Tibial nerve (tissue), 4 donors: ENCODE measurements around the gene FLYWCH1. TPM values are rescaled to one million over a fixed set of nuclear protein-coding genes. Genes with fewer than 3 reads are reported as not detected.

Experiments
- DNase-seq, 2 donors: peaks; one replicate each; pipeline ENCODE4 v3.0.0-alpha.2; 2019; ENCODE audit warnings: low spot score in 2 of 2
- H3K27ac ChIP-seq, 4 donors: fragments of 200-600 bp; sonication (generic) in 3 of 4; one replicate each; pipeline ENCODE4 v1.5.1; 2017 to 2019; ENCODE audit warnings: mild to moderate bottlenecking in 1 of 4
- H3K27me3 ChIP-seq, 2 donors: fragments of 200-600 bp; sonication (generic) in 1 of 2; one replicate each; pipeline versions ENCODE4 v1.5.1 to v1.6.0; 2017 to 2019
- H3K36me3 ChIP-seq, 3 donors: fragments of 200-600 bp; sonication (generic); one replicate each; pipeline ENCODE4 v1.5.1; 2018 to 2019
- H3K4me1 ChIP-seq, 4 donors: fragments of 200-600 bp; sonication (generic) in 3 of 4; one replicate each; pipeline ENCODE4 v1.5.1; 2017 to 2019
- H3K4me3 ChIP-seq, 4 donors: fragments of 200-600 bp; sonication (generic) in 3 of 4; one replicate each; pipeline ENCODE4 v1.5.1; 2017 to 2019; ENCODE audit warnings: mild to moderate bottlenecking in 1 of 4, moderate library complexity in 1 of 4
- H3K9me3 ChIP-seq, 4 donors: fragments of 200-600 bp; sonication (generic) in 3 of 4; one replicate each; pipeline ENCODE4 v1.5.1; 2017 to 2019
- EP300 ChIP-seq, 2 donors: sonication (generic); formaldehyde crosslinking; IDR thresholded peaks; one replicate each; pipeline ENCODE4 v1.6.1; 2017; ENCODE audit warnings: antibody characterized with exemption in 2 of 2, mild to moderate bottlenecking in 1 of 2
- POLR2A ChIP-seq, 2 donors: fragments of 450-650 bp; IDR thresholded peaks; one replicate each; pipeline ENCODE4 v1.6.1; 2017; ENCODE audit warnings: antibody characterized with exemption in 2 of 2, mild to moderate bottlenecking in 2 of 2, moderate library complexity in 2 of 2
- WGBS, 2 donors: methylation state at CpG; one replicate each; pipeline ENCODE4 v1.1.5; 2018; 5-methylcytosine and 5-hydroxymethylcytosine counted together
- total RNA-seq, 4 donors: library from RNA; depleted of rRNA; stranded (reverse); fragments of >200 nt; gene quantifications; one replicate each; pipeline ENCODE4 v1.1.0, GENCODE V29; 2016
- TF ChIP-seq, protein P1 (sequence below), 5 experiments: fragments of 200-600 bp in 3 of 5; fragments of 450-650 bp in 2 of 5; sonication (generic) in 3 of 5; IDR thresholded peaks; one replicate each; pipeline ENCODE4 v1.5.1; 2016 to 2019; ENCODE audit warnings: antibody characterized with exemption in 5 of 5, mild to moderate bottlenecking in 3 of 5, moderate library complexity in 2 of 5

Gene FLYWCH1
- total RNA-seq, 4 donors from 2014 or later, result 65.1 to 74.9 (median 68.7) TPM

DNA sequence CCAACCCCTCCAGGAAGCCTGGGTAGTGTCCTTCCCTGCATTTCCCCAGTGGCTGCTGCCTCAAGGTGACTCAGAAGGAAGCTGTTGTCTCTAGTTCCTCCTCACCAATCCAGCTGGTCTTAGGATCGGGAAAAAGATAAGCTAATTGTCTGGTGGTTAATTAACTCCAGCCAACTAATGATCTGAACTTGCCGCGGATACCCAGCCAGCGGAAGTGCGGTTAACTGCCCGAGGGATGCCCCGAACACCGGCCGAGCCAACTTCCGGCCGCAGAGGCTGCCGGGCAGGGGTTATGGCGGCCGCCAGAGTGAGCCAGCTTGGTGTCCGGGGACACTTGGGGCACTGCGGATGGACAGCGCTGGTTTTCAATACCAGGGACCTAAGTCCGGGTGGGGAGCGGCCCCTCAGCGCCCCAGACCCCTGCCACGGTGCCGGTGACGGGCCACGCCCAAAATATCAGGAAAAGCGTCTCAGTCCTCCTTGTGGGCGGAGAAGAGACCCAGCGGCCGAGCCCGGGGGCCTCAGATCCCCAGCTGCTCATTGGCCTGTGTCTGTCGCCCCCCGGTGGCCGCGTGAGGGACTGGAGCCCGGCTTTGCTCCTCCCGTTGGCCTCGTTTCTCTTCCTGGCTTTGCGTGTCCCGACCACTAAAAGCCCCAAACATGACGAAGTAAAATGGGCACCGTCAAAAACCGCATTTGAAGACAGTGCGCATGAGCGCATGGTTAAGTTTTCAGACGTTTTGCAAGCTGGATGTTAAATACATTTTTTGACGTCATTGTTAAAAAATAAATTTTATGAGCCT, 43.5 kb upstream of the FLYWCH1 start:
- DNase-seq, result peak; percentile 92 to 97
- Histone ChIP-seq H3K27ac (peak overlapping the region; percentile 65 to 96 (median 83)), H3K9me3 (no peaks in the 10 kb centered on the region), H3K4me3 (peak overlapping the region; percentile 56 to 83 (median 60)), H3K36me3 (no peaks in the 10 kb centered on the region), H3K27me3 (peaks cover 0 to 7% of the 10 kb centered on the region in 2 donors), H3K4me1 (peaks cover 0 to 17% (median 3%) of the 10 kb centered on the region in 4 donors)
- WGBS, 2 donors, result 1% methylated on average over 34 to 42 of the region's 45 CpGs
- TF ChIP-seq POLR2A (IDR thresholded peaks at IDR 0.05) (peak in 1 of 2 donors; percentile 36), EP300 (IDR thresholded peaks at IDR 0.05) (peak; percentile 41 to 87)
- TF ChIP-seq, protein P1, sequence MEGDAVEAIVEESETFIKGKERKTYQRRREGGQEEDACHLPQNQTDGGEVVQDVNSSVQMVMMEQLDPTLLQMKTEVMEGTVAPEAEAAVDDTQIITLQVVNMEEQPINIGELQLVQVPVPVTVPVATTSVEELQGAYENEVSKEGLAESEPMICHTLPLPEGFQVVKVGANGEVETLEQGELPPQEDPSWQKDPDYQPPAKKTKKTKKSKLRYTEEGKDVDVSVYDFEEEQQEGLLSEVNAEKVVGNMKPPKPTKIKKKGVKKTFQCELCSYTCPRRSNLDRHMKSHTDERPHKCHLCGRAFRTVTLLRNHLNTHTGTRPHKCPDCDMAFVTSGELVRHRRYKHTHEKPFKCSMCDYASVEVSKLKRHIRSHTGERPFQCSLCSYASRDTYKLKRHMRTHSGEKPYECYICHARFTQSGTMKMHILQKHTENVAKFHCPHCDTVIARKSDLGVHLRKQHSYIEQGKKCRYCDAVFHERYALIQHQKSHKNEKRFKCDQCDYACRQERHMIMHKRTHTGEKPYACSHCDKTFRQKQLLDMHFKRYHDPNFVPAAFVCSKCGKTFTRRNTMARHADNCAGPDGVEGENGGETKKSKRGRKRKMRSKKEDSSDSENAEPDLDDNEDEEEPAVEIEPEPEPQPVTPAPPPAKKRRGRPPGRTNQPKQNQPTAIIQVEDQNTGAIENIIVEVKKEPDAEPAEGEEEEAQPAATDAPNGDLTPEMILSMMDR (IDR thresholded peaks at IDR 0.05), result peak; percentile 92 to 99 (median 97)

DNA sequence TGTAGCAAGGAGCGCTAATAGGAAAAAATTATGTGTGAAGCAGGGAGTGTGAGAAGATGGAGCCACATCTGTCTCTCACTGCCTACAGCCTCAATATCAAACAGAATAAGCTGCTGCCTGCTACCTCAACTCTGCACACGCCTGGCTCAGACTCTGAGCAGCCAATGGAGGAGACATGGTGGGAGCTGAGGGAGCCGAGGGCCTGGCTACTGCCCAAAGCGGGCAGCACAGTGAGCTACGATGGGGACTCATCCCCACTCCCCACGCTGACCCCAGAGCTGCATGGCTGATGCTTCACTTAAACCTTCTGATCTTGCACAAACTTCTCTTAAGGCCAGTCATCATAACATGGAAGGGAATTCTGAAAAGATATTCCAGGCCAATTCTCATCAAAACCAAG, 39.8 kb upstream of the FLYWCH1 start:
- Histone ChIP-seq H3K27me3 (no peaks in the 10 kb centered on the region), H3K4me1 (peaks cover 0 to 29% (median 5%) of the 10 kb centered on the region in 4 donors), H3K9me3 (no peaks in the 10 kb centered on the region), H3K27ac (no peak overlapping the region), H3K36me3 (no peaks in the 10 kb centered on the region), H3K4me3 (no peak overlapping the region)
- 79 to 82% methylated on average over 6 of the region's 6 CpGs for WGBS, 2 donors
- DNase-seq, result no peak
- TF ChIP-seq, protein P1 (IDR thresholded peaks at IDR 0.05), result no peak
- TF ChIP-seq EP300 (IDR thresholded peaks at IDR 0.05) (no peak), POLR2A (IDR thresholded peaks at IDR 0.05) (no peak)

DNA sequence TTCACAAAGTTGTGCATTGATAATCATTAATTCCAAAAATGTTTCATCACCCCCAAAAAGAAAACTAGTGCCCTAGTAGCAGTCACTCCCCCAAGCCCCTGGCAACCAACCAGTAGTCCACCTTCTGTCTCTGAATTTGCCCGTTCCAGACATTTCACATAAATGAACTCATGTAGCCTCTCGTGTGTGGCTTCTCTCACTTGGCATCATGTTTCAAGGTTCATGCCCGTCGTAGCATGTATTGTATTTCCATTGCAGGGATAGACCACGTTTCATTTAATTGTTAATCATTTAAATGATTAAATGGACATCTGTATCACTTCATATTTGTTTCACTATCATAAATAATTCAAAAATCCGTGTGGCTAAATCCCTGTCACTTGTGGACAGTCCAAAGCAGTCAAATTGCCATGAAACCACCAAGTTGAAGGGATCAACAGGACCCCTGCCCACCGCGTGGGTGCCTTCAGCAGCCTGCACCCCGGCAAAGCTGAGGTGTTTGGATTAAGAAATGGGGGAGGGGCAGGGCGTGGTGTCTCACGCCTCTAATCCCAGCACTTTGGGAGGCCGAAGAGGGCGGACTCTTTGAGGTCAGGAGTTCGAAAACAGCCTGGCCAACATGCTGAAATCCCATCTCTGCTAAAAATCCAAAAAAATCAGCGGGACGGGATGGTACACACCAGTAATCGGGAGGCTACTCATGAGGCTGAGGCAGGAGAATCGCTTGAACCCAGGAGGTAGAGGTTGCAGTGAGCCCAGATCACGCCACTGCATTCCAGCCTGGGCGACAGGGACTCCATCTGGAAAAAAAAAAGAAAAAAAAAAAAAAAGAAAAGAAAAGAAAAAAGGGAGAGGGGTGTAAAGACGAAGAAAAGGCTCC, 37.5 kb upstream of the FLYWCH1 start:
- no peaks in the 10 kb centered on the region for H3K9me3 ChIP-seq
- no peaks in the 10 kb centered on the region for H3K27me3 ChIP-seq
- H3K36me3 ChIP-seq, result no peaks in the 10 kb centered on the region
- DNase-seq, result no peak
- TF ChIP-seq EP300 (IDR thresholded peaks at IDR 0.05) (no peak), POLR2A (IDR thresholded peaks at IDR 0.05) (no peak)
- TF ChIP-seq, protein P1 (IDR thresholded peaks at IDR 0.05), result no peak
- H3K4me1 ChIP-seq, result peaks cover 0 to 13% (median 3%) of the 10 kb centered on the region in 4 donors
- 54 to 57% methylated on average over 21 of the region's 21 CpGs for WGBS, 2 donors
- no peak overlapping the region for H3K4me3 ChIP-seq
- no peak overlapping the region for H3K27ac ChIP-seq

DNA sequence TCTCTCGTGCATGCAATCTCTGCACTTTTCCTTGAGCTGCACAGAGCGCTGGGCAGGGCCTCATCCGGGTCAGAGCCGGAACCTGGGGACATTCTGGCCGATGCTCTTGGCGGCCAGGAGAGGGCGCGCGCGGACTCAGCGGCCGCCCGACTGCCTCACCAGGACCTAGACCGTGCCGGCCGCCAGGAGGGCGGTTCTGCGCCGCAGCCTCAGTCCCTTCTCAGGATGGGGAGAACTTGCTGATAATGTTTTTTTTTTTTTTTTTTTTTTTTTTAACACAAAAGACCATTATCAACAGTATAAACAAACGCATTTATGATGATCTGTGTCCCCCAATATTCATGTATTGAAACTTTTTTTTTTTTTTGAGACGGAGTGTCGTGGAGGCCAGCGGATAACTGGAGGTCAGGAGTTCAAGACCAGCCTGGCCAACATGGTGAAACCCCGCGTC, 36.8 kb upstream of the FLYWCH1 start:
- Histone ChIP-seq H3K27ac (no peak overlapping the region), H3K9me3 (no peaks in the 10 kb centered on the region), H3K36me3 (no peaks in the 10 kb centered on the region), H3K4me1 (peaks cover 0 to 13% (median 3%) of the 10 kb centered on the region in 4 donors), H3K4me3 (no peak overlapping the region), H3K27me3 (no peaks in the 10 kb centered on the region)
- 6 to 8% methylated on average over 25 of the region's 25 CpGs for WGBS, 2 donors
- peak; percentile 53 to 54 for DNase-seq
- peak in 1 of 2 donors; percentile 50 for TF ChIP-seq EP300 (IDR thresholded peaks at IDR 0.05)
- no peak for TF ChIP-seq POLR2A (IDR thresholded peaks at IDR 0.05)
- TF ChIP-seq, protein P1 (IDR thresholded peaks at IDR 0.05), result peak; percentile 91 to 97 (median 95)
